Gastrocnemius medialis (tissue), 4 donors: ENCODE results near the gene MTCL1. TPM values are rescaled to one million over a fixed set of nuclear protein-coding genes. Genes with fewer than 3 reads are reported as not detected.

Experiments used
- ATAC-seq, 2 donors: fragments of 150-250 bp; one replicate each; pipeline ENCODE4 v1.9.1; 2016
- DNase-seq, 2 donors: peaks; one replicate each; pipeline ENCODE4 v3.0.0-alpha.2; 2019
- H3K27ac ChIP-seq, 4 donors: fragments of 200-600 bp; sonication (generic); 1 replicate in 1 of 4; 2 replicates in 3 of 4; pipeline ENCODE4 v1.5.1; 2016 to 2018; ENCODE audit warnings: mild to moderate bottlenecking in 2 of 4, moderate library complexity in 1 of 4
- H3K27me3 ChIP-seq, 3 donors: fragments of 200-600 bp; sonication (generic) in 2 of 3; 1 replicate in 1 of 3; 2 replicates in 2 of 3; pipeline versions ENCODE4 v1.5.1 to v1.6.0; 2016 to 2019; ENCODE audit warnings: mild to moderate bottlenecking in 1 of 3, moderate library complexity in 1 of 3
- H3K36me3 ChIP-seq, 2 donors: fragments of 200-600 bp; sonication (generic) in 1 of 2; one replicate each; pipeline ENCODE4 v1.5.1; 2017 to 2018
- H3K4me1 ChIP-seq, 2 donors: fragments of 200-600 bp; sonication (generic) in 1 of 2; one replicate each; pipeline ENCODE4 v1.5.1; 2016 to 2017; ENCODE audit warnings: mild to moderate bottlenecking in 2 of 2
- H3K4me3 ChIP-seq, 4 donors: fragments of 200-600 bp; sonication (generic) in 3 of 4; 1 replicate in 1 of 4; 2 replicates in 3 of 4; pipeline ENCODE4 v1.5.1; 2016 to 2019; ENCODE audit warnings: mild to moderate bottlenecking in 2 of 4
- H3K9me3 ChIP-seq, 3 donors: fragments of 200-600 bp; sonication (generic) in 2 of 3; 1 replicate in 1 of 3; 2 replicates in 2 of 3; pipeline ENCODE4 v1.5.1; 2016 to 2019
- CTCF ChIP-seq, 5 experiments: fragments of 450-650 bp in 3 of 5; fragments of 200-600 bp in 2 of 5; sonication (generic) in 2 of 5; IDR thresholded peaks in 4 of 5; conservative IDR thresholded peaks in 1 of 5; 1 replicate in 4 of 5; 2 replicates in 1 of 5; pipeline ENCODE4 v1.5.1; 2016 to 2019; ENCODE audit warnings: antibody characterized with exemption in 5 of 5, mild to moderate bottlenecking in 3 of 5, moderate library complexity in 3 of 5
- POLR2A ChIP-seq, 2 donors: fragments of 450-650 bp; IDR thresholded peaks; one replicate each; pipeline ENCODE4 v1.6.1; 2017; ENCODE audit warnings: antibody characterized with exemption in 2 of 2, mild to moderate bottlenecking in 2 of 2, moderate library complexity in 2 of 2
- in situ Hi-C, 4 donors: fragments of 200-750 bp; cut with MboI; loops; one replicate each; pipeline versions ENCODE4 v1.15.0 to v1.8.0; 2017; ENCODE audit warnings: low sequenced_read_pairs in 4 of 4
- intact Hi-C: fragments of 100-400 bp; cut with DNase I; formaldehyde crosslinking; loops from one replicate; pipeline ENCODE4 v1.15.1; 2023; ENCODE audit warnings: low total_unique reads
- total RNA-seq, 4 donors: library from RNA; depleted of rRNA; stranded (reverse); fragments of >200 nt; gene quantifications; one replicate each; pipeline versions ENCODE4 v1.1.0 to v1.2.3, GENCODE V29; 2016

The MTCL1 gene
- total RNA-seq, 4 donors from 2014 or later, result 2.0 to 8.6 (median 3.5) TPM

- Histone ChIP-seq H3K9me3 (no peaks in the 10 kb centered on the region), H3K4me3 (no peak overlapping the region), H3K27me3 (no peaks in the 10 kb centered on the region), H3K27ac (no peak overlapping the region), H3K36me3 (no peaks in the 10 kb centered on the region), H3K4me1 (peaks cover 0 to 9% of the 10 kb centered on the region in 2 donors)
- ATAC-seq (no peak), DNase-seq (no peak)
- intact Hi-C loops, result no loop called here
- TF ChIP-seq CTCF (IDR thresholded peaks at IDR 0.05 in 4 of 5, conservative IDR thresholded peaks at IDR 0.05 in 1 of 5), result no peak
- TF ChIP-seq POLR2A (IDR thresholded peaks at IDR 0.05), result no peak
- in situ Hi-C loops, result no loop called here
These were observed 20.9 kb downstream of the MTCL1 start for GRCh38 chr18:8726281-8726680.

- H3K9me3 ChIP-seq, result no peaks in the 10 kb centered on the region
- in situ Hi-C loops, result no loop called here
- H3K4me1 ChIP-seq, result peaks cover 0 to 9% of the 10 kb centered on the region in 2 donors
- intact Hi-C loops, result no loop called here
- TF ChIP-seq CTCF (IDR thresholded peaks at IDR 0.05 in 4 of 5, conservative IDR thresholded peaks at IDR 0.05 in 1 of 5), result no peak
- TF ChIP-seq POLR2A (IDR thresholded peaks at IDR 0.05), result no peak
- no peak overlapping the region for H3K4me3 ChIP-seq
- no peak for ATAC-seq
- no peak overlapping the region for H3K27ac ChIP-seq
- no peak for DNase-seq
- H3K27me3 ChIP-seq, result no peaks in the 10 kb centered on the region
- H3K36me3 ChIP-seq, result no peaks in the 10 kb centered on the region
These were observed 21.8 kb downstream of the MTCL1 start for GRCh38 chr18:8726963-8727705.

GRCh38 chr18:8730080-8730827 lies 24.9 kb downstream of the MTCL1 start:
- Histone ChIP-seq H3K36me3 (no peaks in the 10 kb centered on the region), H3K27me3 (no peaks in the 10 kb centered on the region), H3K27ac (peak overlapping the region in 1 of 4 donors; percentile 37), H3K4me3 (peak overlapping the region in 1 of 4 donors; percentile 14), H3K4me1 (peaks cover 0 to 9% of the 10 kb centered on the region in 2 donors), H3K9me3 (no peaks in the 10 kb centered on the region)
- DNase-seq (no peak), ATAC-seq (peak; percentile 62 to 66)
- TF ChIP-seq POLR2A (IDR thresholded peaks at IDR 0.05) (no peak), CTCF (IDR thresholded peaks at IDR 0.05 in 4 of 5, conservative IDR thresholded peaks at IDR 0.05 in 1 of 5) (no peak)
- intact Hi-C loops (no loop called here), in situ Hi-C loops (no loop called here)

GRCh38 chr18:8732442-8733360 lies 27.3 kb downstream of the MTCL1 start:
- Histone ChIP-seq H3K9me3 (no peaks in the 10 kb centered on the region), H3K4me3 (no peak overlapping the region), H3K36me3 (no peaks in the 10 kb centered on the region), H3K4me1 (peaks cover 0 to 9% of the 10 kb centered on the region in 2 donors), H3K27me3 (no peaks in the 10 kb centered on the region), H3K27ac (no peak overlapping the region)
- TF ChIP-seq CTCF (IDR thresholded peaks at IDR 0.05 in 4 of 5, conservative IDR thresholded peaks at IDR 0.05 in 1 of 5) (no peak), POLR2A (IDR thresholded peaks at IDR 0.05) (no peak)
- DNase-seq, result no peak
- in situ Hi-C loops (no loop called here), intact Hi-C loops (no loop called here)
- ATAC-seq, result no peak
